Spleen (tissue), 7 donors: ENCODE data around the gene MRPS9.

Experiments used
- POLR2A ChIP-seq, 3 donors: fragments of 450-650 bp; IDR thresholded peaks; one replicate each; pipeline ENCODE4 v1.5.1; 2017; ENCODE audit warnings: antibody characterized with exemption in 3 of 3, mild to moderate bottlenecking in 1 of 3
- TF ChIP-seq, protein P1 (sequence below), 11 experiments: fragments of 200-600 bp in 7 of 11; fragments of 450-650 bp in 4 of 11; sonication (generic) in 4 of 11; IDR thresholded peaks in 8 of 11; conservative IDR thresholded peaks in 3 of 11; 1 replicate in 7 of 11; 2 replicates in 4 of 11; pipeline versions ENCODE4 v1.4.0 to v1.8.0; 2016 to 2021; ENCODE audit warnings: antibody characterized with exemption in 11 of 11, inconsistent platforms in 4 of 11, mild to moderate bottlenecking in 1 of 11
- donor health status: DM: no; HTN: no; CAD: no; lungs with moderate emphysema.
- donor health status: DM: no; HTN: no; CAD: no.
- donor health status: DM: no; HTN: no; CAD: no.

GRCh38 chr2:105057005-105057404, 19.1 kb downstream of the MRPS9 start:
- TF ChIP-seq, protein P1, sequence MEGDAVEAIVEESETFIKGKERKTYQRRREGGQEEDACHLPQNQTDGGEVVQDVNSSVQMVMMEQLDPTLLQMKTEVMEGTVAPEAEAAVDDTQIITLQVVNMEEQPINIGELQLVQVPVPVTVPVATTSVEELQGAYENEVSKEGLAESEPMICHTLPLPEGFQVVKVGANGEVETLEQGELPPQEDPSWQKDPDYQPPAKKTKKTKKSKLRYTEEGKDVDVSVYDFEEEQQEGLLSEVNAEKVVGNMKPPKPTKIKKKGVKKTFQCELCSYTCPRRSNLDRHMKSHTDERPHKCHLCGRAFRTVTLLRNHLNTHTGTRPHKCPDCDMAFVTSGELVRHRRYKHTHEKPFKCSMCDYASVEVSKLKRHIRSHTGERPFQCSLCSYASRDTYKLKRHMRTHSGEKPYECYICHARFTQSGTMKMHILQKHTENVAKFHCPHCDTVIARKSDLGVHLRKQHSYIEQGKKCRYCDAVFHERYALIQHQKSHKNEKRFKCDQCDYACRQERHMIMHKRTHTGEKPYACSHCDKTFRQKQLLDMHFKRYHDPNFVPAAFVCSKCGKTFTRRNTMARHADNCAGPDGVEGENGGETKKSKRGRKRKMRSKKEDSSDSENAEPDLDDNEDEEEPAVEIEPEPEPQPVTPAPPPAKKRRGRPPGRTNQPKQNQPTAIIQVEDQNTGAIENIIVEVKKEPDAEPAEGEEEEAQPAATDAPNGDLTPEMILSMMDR (IDR thresholded peaks at IDR 0.05 in 8 of 11, conservative IDR thresholded peaks at IDR 0.05 in 3 of 11): no peak
- TF ChIP-seq POLR2A (IDR thresholded peaks at IDR 0.05): no peak
